Keratinocyte (primary cell): ENCODE data around the gene AK1. TPM values are rescaled to one million over a fixed set of nuclear protein-coding genes. Genes with fewer than 3 reads are reported as not detected.
"Not testable (repeated sequence)": the region's sequence is repeated elsewhere in the genome, so short reads cannot be mapped to it uniquely, and the experiment has no call there.

Experiments used
- DNase-seq: peaks from one replicate; pipeline ENCODE4 v3.0.0-alpha.2; 2011; ENCODE audit warnings: low read depth, missing footprints, low spot score
- FAIRE-seq: peaks from 2 replicates; lab custom pipeline; 2011; peaks lifted over from hg19 to GRCh38; lab: Jason Lieb, UNC
- H2AFZ ChIP-seq: 2 replicates; pipeline ENCODE4 v1.6.0; 2012; ENCODE audit warnings: low read length, control low read depth, inconsistent platforms; ENCODE audit not compliant: control insufficient read depth
- H3K27ac ChIP-seq: 2 replicates; pipeline ENCODE4 v1.5.1; 2011; ENCODE audit warnings: low read length; ENCODE audit not compliant: control insufficient read depth, insufficient read depth
- H3K27me3 ChIP-seq: 3 replicates; pipeline ENCODE4 v1.6.0; 2011; ENCODE audit warnings: low read length; ENCODE audit not compliant: control insufficient read depth, insufficient read depth; ENCODE audit errors: extremely low read depth
- H3K36me3 ChIP-seq, 2 experiments: 2 replicates in 1 of 2; 3 replicates in 1 of 2; pipeline ENCODE4 v1.5.1; 2011; ENCODE audit warnings: low read length in 2 of 2, mild to moderate bottlenecking in 1 of 2; ENCODE audit not compliant: control insufficient read depth in 2 of 2, insufficient read depth in 2 of 2; ENCODE audit errors: extremely low read depth in 1 of 2
- H3K4me1 ChIP-seq: 3 replicates; pipeline ENCODE4 v1.5.1; 2011; ENCODE audit warnings: low read length; ENCODE audit not compliant: control insufficient read depth, insufficient read depth; ENCODE audit errors: extremely low read depth
- H3K4me2 ChIP-seq: 3 replicates; pipeline ENCODE4 v1.6.0; 2011; ENCODE audit warnings: low read depth, low read length; ENCODE audit not compliant: control insufficient read depth, insufficient read depth; ENCODE audit errors: extremely low read depth
- H3K4me3 ChIP-seq, 3 experiments: fragments of 200-600 bp in 1 of 3; sonication (generic) in 1 of 3; 2 replicates in 2 of 3; 3 replicates in 1 of 3; pipeline ENCODE4 v1.5.1; 2011 to 2016; ENCODE audit warnings: low read length in 3 of 3, mild to moderate bottlenecking in 3 of 3, control low read depth in 2 of 3, inconsistent platforms in 1 of 3, low read depth in 1 of 3, mixed read lengths in 1 of 3, mixed run types in 1 of 3, moderate library complexity in 1 of 3; ENCODE audit not compliant: control insufficient read depth in 2 of 3, insufficient read depth in 2 of 3; ENCODE audit errors: extremely low read depth in 1 of 3
- H3K79me2 ChIP-seq: 2 replicates; pipeline ENCODE4 v1.6.0; 2012; ENCODE audit warnings: low read length; ENCODE audit not compliant: control insufficient read depth, insufficient read depth
- H3K9ac ChIP-seq: 3 replicates; pipeline ENCODE4 v1.6.0; 2011; ENCODE audit warnings: low read length; ENCODE audit not compliant: control insufficient read depth, insufficient read depth; ENCODE audit errors: extremely low read depth
- H3K9me1 ChIP-seq: 3 replicates; pipeline ENCODE4 v1.6.0; 2011; ENCODE audit warnings: low read length; ENCODE audit not compliant: control insufficient read depth, insufficient read depth; ENCODE audit errors: extremely low read depth
- H3K9me3 ChIP-seq: 2 replicates; pipeline ENCODE4 v1.5.1; 2012; ENCODE audit warnings: low read depth, low read length; ENCODE audit not compliant: control insufficient read depth
- H4K20me1 ChIP-seq: 3 replicates; pipeline ENCODE4 v1.6.0; 2011; ENCODE audit warnings: low read length; ENCODE audit not compliant: control insufficient read depth, insufficient read depth; ENCODE audit errors: extremely low read depth
- CTCF ChIP-seq, 3 experiments: IDR thresholded peaks in 1 of 3; conservative IDR thresholded peaks in 1 of 3; optimal IDR thresholded peaks in 1 of 3; 2 replicates in 2 of 3; 3 replicates in 1 of 3; pipeline versions ENCODE3 to v1.5.1; 2011; ENCODE audit warnings: low read length in 3 of 3, mild to moderate bottlenecking in 3 of 3, moderate library complexity in 2 of 3, control low read depth in 1 of 3, inconsistent platforms in 1 of 3; ENCODE audit not compliant: insufficient read depth in 2 of 3; ENCODE audit errors: extremely low read depth in 1 of 3
- EZH2 ChIP-seq: IDR thresholded peaks from one replicate; pipeline ENCODE4 v1.6.1; 2012; ENCODE audit warnings: inconsistent platforms, mild to moderate bottlenecking, low read length, moderate library complexity
- dilution Hi-C: fragments of 300-500 bp; cut with MboI; formaldehyde crosslinking; loops from one replicate; pipeline ENCODE4 v1.7.0; 2020; ENCODE audit warnings: low sequenced_read_pairs; ENCODE audit not compliant: extremely low pct_ligation_motif_present
- polyA plus RNA-seq, 5 experiments: library from polyadenylated mRNA; depleted of rRNA in 3 of 5; stranded (reverse) in 3 of 5; stranded (forward) in 1 of 5; unstranded in 1 of 5; fragments of >200 nt; gene quantifications; 1 replicate in 1 of 5; 2 replicates in 3 of 5; 3 replicates in 1 of 5; pipeline versions ENCODE4 v1.2.1 to v1.2.3, GENCODE V29; 2011 to 2012; ENCODE audit warnings: missing spikeins in 2 of 5, low read depth in 1 of 5, low replicate concordance in 1 of 5

The AK1 gene
- polyA plus RNA-seq, 1 donor (not counting 4 experiments of a cell fraction or from before 2014, with no cell fraction given): 40.2 TPM

- no peaks in the 10 kb centered on the region for H3K9me1 ChIP-seq
- H3K9me3 ChIP-seq: no peaks in the 10 kb centered on the region
- H3K4me3 ChIP-seq: no peak overlapping the region
- H3K27ac ChIP-seq: no peak overlapping the region
- dilution Hi-C loops: no loop called here
- peaks cover 13% of the 10 kb centered on the region for H3K4me1 ChIP-seq
- peaks cover 4 to 8% of the 10 kb centered on the region in 2 experiments for H3K36me3 ChIP-seq
- H3K79me2 ChIP-seq: no peaks in the 10 kb centered on the region
- peaks cover 2% of the 10 kb centered on the region for H4K20me1 ChIP-seq
- TF ChIP-seq EZH2 (no peak), CTCF (optimal IDR thresholded peaks at IDR 0.05 in 1 of 3, IDR thresholded peaks at IDR 0.05 in 1 of 3, conservative IDR thresholded peaks at IDR 0.05 in 1 of 3; ENCODE audit: extremely low read depth in 1 of 3, insufficient read depth in 2 of 3, low read length in 3 of 3) (no peak)
- FAIRE-seq (no peak), DNase-seq (no peak)
- H3K9ac ChIP-seq: no peak overlapping the region
- no peak overlapping the region for H2AFZ ChIP-seq
- H3K4me2 ChIP-seq: no peak overlapping the region
- H3K27me3 ChIP-seq: no peaks in the 10 kb centered on the region
Measured at GRCh38 chr9:127870887-127871286, 6.6 kb downstream of the AK1 start.

- H3K27ac ChIP-seq, dilution Hi-C loops, H3K27me3 ChIP-seq, H2AFZ ChIP-seq, H3K4me2 ChIP-seq, DNase-seq, H3K9ac ChIP-seq, H3K4me3 ChIP-seq, H3K9me1 ChIP-seq, FAIRE-seq, H3K9me3 ChIP-seq, H3K36me3 ChIP-seq, H4K20me1 ChIP-seq, H3K79me2 ChIP-seq: not testable (repeated sequence)
- peaks cover 12% of the 10 kb centered on the region for H3K4me1 ChIP-seq
- TF ChIP-seq CTCF (optimal IDR thresholded peaks at IDR 0.05 in 1 of 3, IDR thresholded peaks at IDR 0.05 in 1 of 3, conservative IDR thresholded peaks at IDR 0.05 in 1 of 3; ENCODE audit: extremely low read depth in 1 of 3, insufficient read depth in 2 of 3, low read length in 3 of 3): peak in 1 of 3 experiments; percentile 1
Measured at GRCh38 chr9:127870153-127870491, 7.4 kb downstream of the AK1 start.
